Esophagus squamous epithelium (tissue), 4 donors: ENCODE measurements around the gene NEK1.

ENCODE experiments used
- POLR2A ChIP-seq, 4 donors: fragments of 450-650 bp; IDR thresholded peaks; one replicate each; pipeline ENCODE4 v1.6.1; 2017; ENCODE audit warnings: antibody characterized with exemption in 4 of 4, mild to moderate bottlenecking in 4 of 4, moderate library complexity in 3 of 4
- TF ChIP-seq, protein P1 (sequence below), 6 experiments: fragments of 450-650 bp in 4 of 6; fragments of 200-600 bp in 2 of 6; sonication (generic) in 2 of 6; IDR thresholded peaks; one replicate each; pipeline ENCODE4 v1.5.1; 2016 to 2019; ENCODE audit warnings: antibody characterized with exemption in 6 of 6, mild to moderate bottlenecking in 4 of 6, moderate library complexity in 4 of 6

- TF ChIP-seq, protein P1, sequence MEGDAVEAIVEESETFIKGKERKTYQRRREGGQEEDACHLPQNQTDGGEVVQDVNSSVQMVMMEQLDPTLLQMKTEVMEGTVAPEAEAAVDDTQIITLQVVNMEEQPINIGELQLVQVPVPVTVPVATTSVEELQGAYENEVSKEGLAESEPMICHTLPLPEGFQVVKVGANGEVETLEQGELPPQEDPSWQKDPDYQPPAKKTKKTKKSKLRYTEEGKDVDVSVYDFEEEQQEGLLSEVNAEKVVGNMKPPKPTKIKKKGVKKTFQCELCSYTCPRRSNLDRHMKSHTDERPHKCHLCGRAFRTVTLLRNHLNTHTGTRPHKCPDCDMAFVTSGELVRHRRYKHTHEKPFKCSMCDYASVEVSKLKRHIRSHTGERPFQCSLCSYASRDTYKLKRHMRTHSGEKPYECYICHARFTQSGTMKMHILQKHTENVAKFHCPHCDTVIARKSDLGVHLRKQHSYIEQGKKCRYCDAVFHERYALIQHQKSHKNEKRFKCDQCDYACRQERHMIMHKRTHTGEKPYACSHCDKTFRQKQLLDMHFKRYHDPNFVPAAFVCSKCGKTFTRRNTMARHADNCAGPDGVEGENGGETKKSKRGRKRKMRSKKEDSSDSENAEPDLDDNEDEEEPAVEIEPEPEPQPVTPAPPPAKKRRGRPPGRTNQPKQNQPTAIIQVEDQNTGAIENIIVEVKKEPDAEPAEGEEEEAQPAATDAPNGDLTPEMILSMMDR (IDR thresholded peaks at IDR 0.05), result no peak
- no peak for TF ChIP-seq POLR2A (IDR thresholded peaks at IDR 0.05)
Observed at GRCh38 chr4:169530048-169530447, 82.3 kb downstream of the NEK1 start.
